ENCODE results near the gene ARHGAP35.
"Not testable (repeated sequence)": the region's sequence is repeated elsewhere in the genome, so short reads cannot be mapped to it uniquely, and the experiment has no call there.

ARHGAP35 gene

DNA sequence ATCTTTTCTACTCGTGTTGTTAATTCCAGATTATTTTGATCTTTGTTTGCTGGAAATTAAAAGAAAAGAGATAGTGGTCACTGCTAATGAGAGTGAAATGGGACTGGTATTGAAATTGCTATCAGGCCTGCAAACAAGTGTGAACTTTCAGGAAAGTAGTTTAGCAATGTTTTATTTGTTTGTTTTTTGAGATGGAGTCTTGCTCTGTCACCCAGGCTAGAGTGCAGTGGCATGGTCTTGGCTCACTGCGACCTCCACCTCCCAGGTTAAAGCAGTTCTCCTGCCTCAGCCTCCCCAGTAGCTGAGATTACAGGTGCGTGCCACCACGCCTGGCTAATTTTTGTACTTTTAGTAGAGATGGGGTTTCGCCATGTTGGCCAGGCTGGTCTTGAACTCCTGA, 10.4 kb downstream of the ARHGAP35 start:
- DNase-seq (ENCODE audit: low spot score), result not testable (repeated sequence)

DNA sequence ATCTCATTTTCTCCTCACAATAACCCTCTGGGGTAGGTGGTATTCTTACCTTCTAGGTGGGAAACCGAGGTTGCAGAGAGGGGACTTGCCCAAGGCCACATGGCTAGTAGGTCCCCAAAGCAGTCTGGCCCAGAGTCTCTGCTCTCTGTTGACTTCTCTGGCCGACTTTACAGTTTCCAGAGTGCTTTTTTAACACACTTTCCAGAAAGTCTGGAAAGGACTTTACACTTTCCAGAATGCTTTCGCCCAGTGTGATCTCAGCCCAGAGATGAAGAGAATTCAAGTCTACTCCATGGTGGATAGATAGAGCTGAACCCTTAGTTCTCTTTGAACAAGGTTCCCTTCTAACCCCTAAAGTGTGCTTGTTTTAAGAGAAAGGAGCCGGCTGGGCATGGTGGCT, 12.2 kb downstream of the ARHGAP35 start:
- no peak for DNase-seq (ENCODE audit: low spot score)

DNA sequence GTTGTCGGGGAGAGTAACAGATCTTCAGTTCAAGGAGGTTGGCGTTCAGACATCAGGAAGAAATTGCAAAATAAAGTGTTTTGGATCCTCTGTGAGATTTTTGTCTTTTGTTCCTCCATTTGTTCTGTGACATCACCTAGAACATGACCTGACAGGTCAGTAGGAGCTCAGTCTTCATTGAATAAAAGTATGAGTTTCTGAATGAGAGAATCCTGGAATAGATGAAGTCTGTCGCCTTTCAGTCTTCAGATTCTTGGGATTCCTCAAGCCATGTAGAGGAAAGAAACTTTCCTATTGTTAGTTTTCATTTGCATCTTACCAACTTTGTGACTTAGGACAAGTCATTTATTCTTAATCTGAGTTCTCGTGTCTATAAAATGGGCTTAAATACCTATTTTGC, 14.4 kb downstream of the ARHGAP35 start:
- DNase-seq (ENCODE audit: low spot score), result no peak

DNA sequence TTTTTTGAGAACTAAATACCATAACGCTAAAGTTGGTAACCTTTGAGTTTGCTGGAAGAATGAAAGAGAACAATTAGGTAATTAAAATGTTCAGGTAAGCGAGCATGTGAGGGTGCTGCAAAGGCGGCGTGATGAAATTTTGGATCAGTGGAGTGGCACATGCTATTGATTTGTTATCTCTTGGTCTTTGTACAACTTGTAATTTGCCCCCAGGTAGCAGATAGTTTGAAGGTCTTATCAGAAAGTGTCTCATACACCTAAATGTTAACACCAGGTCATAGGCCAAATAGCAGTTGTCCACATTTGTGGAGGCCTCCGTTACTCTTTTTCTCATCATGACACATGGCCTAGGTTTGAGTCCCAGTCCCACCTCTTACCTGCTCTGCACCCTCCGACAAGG, 14.9 kb downstream of the ARHGAP35 start:
- no peak for DNase-seq (ENCODE audit: low spot score)

DNA sequence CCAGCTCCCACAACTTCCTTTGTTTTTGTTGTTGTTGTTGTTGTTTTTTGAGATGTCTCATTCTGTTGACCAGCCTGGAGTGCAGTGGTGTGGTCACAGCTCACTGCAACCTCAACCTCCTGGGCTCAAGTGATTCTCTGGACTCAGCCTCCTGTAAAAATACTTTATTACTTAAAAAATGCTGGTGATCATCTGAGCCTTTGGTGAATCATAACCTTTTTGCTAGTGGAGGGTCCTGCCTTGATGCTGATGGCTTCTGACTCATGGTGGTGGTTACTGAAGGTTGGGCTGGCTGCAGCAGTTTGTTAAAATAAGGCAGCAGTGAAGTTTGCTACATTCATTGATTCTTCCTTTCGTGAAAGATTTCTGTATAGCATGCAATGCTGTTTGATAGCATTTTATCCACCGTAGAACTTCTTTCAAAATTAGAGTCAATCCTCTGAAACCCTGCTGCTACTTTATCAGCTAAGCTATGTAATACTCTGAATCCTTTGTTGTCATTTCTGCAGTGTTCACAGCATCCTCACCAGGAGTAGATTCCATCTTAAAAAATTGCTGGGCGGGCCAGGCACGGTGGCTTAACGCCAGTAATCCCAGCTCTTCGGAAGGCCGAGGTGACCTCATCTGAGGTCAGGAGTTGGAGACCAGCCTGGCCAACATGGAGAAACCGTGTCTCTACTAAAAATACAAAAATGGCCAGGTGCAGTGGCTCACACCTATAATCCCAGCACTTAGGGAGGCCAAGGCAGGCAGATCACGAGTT, 18.0 kb downstream of the ARHGAP35 start:
- DNase-seq (ENCODE audit: low spot score), result peak; percentile 43

DNA sequence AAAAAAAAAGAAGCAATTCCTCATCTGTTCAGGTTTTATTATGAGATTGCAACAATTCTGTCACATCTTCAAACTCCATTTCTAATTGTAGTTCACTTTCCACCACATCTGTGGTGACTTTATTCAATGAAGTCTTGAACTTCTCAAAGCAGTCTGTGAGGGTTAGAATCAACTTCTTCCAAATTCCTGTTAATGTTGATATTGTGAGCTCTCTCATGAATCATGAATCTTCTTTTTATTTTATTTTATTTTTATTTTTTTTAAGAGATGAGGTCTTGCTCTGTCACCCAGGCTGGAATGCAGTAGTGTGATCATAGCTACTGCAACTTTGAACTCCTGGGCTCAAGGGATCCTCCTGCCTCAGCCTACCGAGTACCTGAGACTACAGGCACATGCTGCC, 19.6 kb downstream of the ARHGAP35 start:
- DNase-seq (ENCODE audit: low spot score), result no peak

DNA sequence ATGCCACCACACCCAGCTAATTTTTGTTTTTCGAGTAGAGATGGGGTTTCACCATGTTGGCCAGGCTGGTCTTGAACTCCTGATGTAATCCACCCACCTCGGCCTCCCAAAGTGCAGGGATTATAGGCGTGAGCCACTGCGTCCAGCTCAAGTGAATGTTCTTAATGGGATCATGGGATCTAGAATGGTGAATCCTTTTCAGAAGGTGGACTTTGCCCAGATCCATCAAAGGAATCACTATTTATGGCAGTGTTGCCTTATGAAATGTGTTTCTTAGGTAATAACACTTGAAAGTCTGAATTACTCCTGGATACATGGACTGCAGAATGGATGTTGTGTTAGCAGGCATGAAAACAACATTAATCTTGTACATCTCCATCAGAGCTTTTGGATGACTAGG, 20.3 kb downstream of the ARHGAP35 start:
- DNase-seq (ENCODE audit: low spot score), result no peak

DNA sequence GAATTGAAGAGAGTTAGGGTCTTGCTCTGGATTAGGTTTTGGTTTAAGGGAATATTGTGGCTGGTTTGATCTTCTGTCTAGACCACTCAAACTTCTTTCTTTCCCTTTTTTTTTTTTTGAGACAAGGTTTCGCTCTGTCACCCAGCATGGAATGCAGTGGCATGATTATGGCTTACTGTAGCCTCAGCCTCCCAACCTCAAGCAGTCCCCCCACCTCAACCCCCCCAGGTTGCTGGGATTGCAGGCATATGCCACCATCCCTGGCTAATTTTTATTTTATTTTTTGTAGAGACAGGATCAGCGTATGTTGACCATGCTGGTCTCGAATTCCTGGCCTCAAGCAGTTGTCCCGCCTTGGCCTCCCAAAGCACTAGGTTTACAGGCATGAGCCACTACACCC, 21.2 kb downstream of the ARHGAP35 start:
- DNase-seq (ENCODE audit: low spot score), result no peak

DNA sequence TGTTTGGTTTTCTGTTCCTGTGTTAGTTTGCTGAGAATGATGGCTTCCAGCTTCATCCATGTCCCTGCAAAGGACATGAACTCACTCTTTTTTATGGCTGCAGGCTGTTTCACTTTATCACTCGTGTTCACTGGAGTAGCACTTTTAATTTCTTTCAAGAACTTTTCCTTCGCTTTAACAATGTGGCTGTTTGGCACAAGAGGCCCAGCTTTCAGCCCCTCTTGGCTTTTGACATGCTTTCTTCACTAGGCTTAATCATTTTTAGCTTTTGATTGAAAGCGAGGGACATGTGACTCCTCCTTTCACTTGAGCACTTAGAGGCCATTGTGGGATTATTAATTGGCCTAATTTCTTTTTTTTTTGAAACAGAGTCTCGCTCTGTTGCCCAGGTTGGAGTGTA, 22.0 kb downstream of the ARHGAP35 start:
- not testable (repeated sequence) for DNase-seq (ENCODE audit: low spot score)

DNA sequence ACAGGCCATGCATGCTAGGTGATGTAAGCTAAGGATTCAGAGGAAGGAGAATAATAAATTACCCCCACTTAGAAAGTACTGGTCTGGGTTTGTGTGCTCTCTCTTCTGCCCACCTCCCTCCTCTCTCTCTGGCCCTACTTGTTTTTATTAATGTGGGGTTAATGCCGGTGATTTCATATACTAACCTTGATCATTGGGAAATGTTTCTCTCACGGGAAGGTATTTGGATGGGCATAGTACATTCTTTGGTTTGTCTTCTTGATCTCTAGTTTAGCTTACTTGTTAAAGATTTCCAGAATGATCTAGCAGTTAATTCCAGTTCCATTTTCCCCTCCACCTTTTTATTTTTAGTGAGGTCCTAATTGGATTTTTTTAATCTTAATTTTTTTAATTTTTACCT, 24.6 kb downstream of the ARHGAP35 start:
- no peak for DNase-seq (ENCODE audit: low spot score)

DNA sequence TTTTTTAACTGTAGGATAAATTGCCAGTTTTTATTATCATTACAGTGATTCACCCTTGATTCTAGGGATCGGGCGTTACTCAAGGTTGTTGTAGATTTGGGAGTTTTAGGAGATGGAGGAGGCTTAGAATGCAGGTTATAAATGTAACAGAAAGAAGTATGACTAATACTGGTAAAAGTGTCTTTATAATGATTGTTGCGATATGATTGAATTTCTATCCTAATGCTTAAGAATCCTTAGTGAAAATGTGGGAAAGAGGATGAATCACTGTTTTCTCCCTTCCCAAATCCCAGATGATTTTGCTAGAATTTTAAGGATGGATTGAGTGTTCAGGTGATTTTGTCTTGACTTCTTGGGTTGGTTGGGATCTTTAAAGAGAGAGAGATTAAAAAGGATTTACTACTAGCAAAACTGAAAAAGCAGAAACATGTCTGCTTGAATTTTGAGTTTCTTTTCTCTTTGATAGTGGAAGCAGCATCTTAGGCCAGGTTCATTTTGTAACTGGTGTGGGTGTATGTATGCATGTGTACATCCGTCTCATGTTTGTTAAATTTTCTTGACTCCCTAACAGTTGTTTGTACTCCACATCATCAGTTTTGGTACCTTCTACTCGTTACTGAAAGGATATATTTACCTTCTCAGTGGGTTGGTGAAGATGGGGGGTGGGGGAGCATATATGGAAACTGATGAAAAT, 25.9 kb downstream of the ARHGAP35 start:
- DNase-seq (ENCODE audit: low spot score), result no peak

DNA sequence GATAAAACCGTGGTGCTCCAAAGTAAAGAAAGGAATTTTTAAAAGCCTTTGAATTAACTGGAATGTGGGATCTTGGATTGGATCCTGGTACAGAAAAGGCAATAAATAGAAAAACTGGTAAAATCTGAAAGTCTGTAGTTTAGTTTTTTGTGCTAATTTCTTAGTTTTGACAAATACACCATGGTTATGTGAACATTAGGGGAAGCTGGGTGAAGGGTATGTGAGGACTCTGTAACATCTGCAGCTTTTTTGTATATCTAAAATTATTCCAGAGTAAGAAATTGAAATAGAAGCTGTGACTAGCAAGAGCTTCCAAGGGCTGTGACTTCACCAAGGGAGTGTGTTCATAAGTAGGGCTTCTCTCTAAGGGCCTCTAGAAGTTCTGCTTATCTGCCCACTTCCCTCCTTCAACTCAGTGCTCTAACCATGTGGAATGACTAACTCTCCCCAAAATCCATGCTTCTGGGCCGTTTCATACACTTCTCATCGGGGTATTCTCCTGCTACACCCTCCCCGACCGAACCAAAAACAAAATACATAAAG, 26.5 kb downstream of the ARHGAP35 start:
- DNase-seq (ENCODE audit: low spot score), result no peak

DNA sequence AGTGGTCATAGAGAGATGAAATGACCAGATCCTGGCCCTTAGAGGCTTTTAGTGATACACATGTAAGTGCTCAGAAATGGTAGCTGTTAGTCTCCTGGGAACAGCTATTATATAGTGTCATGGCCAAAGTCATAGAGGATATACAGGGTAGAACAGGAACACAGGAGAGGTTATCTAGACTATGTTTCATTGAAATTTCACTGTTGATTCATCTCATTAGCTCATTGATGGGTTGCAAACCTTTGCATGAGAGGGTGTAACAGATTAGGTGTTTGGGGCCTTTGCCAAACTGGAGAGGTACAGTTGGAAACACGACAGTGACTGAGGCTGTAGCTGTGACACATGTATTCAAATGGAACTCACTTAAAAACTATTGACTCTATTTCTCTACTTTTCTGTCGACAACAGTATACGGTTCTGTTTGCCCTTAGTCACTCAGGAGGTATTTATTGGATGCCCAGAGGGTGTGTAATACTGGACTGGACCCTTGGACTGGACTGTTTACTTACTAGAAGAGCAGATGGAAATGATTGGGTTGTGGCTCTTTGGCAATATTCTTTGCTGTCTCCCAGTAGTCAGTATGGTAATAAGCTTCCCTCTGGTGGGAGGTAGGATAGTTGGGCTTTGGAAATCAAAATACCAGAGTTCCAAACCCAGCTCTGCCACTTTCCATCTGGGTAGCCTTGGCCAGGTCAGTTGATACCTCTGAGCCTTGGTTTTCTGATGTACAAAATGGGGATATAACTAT, 29.8 kb downstream of the ARHGAP35 start:
- DNase-seq (ENCODE audit: low spot score), result peak; percentile 87

DNA sequence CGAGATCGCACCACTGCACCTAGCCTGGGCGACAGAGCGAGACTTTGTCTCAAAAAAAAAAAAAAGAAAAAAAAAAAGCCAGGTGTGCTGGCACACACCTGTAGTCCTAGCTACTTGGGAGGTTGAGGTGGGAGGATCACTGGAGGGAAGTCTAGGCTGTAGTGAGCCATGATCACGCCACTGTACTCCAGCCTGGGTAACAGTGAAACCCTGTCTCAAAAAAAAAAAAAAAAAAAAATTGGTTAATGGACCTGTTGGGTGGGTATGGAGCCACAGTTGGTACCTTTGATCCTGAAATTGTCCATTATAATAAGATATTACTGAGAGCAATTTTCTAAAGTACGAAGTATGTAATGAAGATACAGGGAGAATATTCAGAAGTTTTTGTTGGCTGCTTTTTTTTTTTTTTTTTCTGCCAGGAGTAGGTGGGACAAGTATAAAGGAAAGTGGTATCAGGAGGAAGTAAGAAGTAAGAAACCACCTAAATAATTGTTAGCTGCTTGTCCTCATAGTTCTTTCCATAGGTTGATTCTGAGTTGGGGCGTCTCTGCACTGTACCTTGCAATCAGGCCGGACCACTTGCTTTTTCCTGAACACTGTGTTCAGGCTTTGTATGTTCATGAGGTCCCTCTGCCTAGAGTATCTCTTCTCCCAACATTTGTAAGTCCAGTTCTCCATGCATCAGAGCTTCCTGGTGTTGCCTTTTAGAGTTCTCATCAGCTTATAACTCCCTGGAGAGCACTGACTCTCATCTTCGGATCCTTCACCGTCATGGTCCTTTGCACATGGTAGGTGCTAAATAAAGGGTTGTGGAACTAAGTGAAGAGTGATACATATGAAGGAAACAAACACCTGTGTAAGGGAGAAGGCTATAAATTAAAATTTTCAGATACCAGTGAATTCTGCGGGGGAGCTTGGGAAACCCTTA, 31.7 kb downstream of the ARHGAP35 start:
- no peak for DNase-seq (ENCODE audit: low spot score)

DNA sequence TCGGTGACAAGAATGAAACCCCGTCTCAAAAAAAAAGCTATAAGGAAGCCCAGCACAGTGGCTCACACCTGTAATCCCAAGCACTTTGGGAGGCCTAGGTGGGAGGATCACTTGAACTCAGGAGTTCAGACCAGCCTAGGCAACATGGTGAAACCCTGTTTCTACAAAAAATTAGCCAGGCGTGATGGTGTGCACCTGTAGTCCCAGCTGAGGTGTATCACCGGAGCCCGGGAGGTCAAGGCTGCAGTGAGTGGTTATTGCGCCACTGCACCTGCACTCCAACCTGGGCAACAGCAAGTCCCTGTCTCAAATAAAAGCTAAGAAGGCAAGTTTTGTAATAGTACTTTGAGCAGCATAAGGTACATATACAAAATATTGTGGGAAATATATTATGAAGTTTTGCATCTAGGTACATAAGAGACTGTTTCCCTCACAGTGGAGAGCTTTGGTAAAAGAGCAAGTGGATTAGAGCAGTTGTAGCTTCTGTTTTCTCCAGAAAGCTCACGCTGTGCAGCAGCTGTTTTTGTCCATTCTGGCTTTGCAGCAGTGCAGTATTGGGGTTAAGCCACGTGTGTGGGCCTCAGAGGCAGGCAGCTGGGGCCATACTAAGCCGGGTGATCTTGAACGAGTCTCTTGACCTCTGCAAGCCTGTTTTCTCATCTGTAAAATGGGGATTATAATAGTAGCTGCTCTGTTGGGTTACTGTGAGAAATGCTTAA, 35.4 kb downstream of the ARHGAP35 start:
- no peak for DNase-seq (ENCODE audit: low spot score)

DNA sequence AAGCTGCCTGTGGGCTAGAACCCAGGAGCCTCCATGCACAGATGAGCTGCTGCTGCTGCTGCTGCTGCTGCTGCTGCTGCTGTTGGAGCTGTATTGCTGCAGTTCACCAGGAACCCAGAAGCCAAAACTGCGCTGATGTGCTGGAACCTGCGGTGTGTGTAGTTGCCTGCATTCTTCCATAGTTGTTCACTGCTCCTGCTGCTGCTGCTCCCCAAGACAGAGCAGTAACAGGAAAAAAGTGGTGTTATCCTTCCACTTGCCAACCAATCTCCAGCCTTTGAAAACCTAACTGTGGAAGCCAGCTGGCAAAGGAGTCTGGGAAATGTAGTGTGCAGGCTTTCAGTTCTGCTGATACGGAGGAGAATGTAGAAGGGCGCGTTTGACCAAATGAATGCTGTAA, 37.9 kb downstream of the ARHGAP35 start:
- DNase-seq (ENCODE audit: low spot score), result peak; percentile 44

DNA sequence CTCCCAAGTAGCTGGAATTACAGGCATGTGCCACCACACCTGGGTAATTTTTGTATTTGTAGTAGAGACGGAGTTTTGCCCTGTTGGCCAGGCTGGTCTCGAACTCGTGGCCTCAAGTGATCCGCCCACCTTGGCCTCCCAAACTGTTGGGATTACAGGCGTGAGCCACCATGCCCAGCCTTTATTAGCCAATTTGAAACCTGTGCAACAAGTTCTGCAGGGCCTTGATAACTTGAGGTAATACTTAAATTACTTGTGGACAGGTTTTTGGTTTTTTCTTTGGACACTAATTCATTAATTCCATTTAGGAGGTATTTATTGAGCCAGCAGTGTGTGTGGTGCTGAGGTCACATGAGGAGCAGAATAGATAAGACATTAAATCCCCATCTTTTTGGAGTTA, 39.5 kb downstream of the ARHGAP35 start:
- no peak for DNase-seq (ENCODE audit: low spot score)

DNA sequence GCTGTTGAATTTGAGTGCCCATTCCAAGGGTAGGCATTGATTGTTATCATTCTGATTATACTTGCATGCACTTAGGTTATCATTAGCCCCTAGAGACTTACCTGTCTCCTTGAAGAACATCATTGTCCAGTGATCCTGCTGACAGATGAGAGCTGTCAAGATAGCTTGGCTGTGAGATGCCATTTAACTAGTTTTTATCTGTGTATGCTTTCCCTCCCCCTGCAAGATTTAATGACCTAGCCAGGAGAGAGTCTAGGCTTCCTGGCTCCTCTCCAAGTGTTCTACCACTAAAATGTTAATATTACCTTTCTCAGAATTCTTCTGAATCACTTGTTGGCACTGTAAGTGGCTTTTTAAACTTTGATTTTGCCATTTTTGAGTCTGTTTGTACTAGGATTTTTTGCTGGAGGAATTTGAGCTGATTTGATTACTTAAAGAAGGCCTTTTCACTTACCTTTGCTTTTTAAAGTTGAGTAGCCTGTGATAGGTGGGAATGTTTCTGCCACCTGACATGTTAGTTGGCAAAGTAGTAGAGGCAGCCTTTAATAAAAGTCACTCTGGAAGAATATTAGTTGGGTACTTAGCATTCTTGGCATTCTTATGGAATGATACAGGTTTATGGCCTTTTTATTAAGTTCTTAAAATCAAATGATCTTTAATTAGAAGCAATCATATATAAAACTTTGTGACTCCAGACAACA, 41.1 kb downstream of the ARHGAP35 start:
- no peak for DNase-seq (ENCODE audit: low spot score)

DNA sequence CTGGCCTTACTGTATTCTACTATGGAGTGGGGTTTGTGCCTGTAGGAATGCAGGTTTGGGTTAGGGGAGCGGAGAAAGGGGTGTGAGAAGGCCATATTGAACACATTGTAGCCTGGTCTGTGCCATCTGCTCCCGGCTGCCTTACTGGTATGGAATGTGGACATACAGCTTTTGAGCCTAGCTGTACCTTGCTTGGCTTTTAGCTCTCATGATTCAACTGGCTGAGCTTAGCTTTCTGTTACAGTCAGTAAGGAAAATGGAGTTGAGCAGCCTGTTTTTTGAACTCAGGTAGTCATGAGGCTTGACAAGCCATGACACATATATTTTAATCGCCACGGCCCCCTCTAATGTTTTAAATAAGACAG, 41.6 kb downstream of the ARHGAP35 start:
- no peak for DNase-seq (ENCODE audit: low spot score)

DNA sequence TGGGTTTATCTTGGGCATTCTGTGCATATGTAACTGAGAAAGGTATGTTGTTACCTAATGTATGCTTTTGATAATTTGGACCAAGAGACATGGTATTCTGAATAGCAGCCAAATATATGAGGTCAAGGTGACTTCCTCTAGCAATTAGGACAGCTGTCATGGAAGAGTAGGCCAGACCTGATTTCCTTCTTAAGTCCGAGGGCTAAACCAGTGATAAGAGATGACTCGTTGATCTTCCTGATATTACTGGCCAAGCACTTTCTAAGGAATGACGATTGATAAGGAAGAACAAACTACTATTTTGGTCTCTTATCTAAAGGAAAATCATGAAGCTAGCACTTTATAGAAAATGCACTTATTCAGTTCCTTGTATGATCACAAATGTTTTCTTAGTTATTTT, 42.7 kb downstream of the ARHGAP35 start:
- DNase-seq (ENCODE audit: low spot score), result no peak

Data from AG20443 (cell line).